Vagina (tissue), 2 donors: ENCODE measurements around the gene ATG2A. TPM values are rescaled to one million over a fixed set of nuclear protein-coding genes. Genes with fewer than 3 reads are reported as not detected.

Experiments
- DNase-seq, 2 donors: peaks; one replicate each; pipeline ENCODE4 v3.0.0-alpha.2; 2017; ENCODE audit errors: extremely low spot score in 2 of 2
- H3K27ac ChIP-seq: fragments of 200-600 bp; sonication (generic); one replicate; pipeline ENCODE4 v1.5.1; 2019
- H3K27me3 ChIP-seq: fragments of 200-600 bp; sonication (generic); one replicate; pipeline ENCODE4 v1.5.1; 2019
- H3K36me3 ChIP-seq, 2 donors: fragments of 200-600 bp; sonication (generic); one replicate each; pipeline ENCODE4 v1.5.1; 2017 to 2019
- H3K4me1 ChIP-seq: fragments of 200-600 bp; sonication (generic); one replicate; pipeline ENCODE4 v1.5.1; 2019
- H3K4me3 ChIP-seq, 2 donors: fragments of 200-600 bp; sonication (generic); 1 replicate in 1 of 2; 2 replicates in 1 of 2; pipeline ENCODE4 v1.5.1; 2016 to 2019
- H3K9me3 ChIP-seq: fragments of 200-600 bp; sonication (generic); one replicate; pipeline ENCODE4 v1.5.1; 2019
- POLR2A ChIP-seq, 2 donors: fragments of 450-650 bp; IDR thresholded peaks; one replicate each; pipeline ENCODE4 v1.6.1; 2017; ENCODE audit warnings: antibody characterized with exemption in 2 of 2, mild to moderate bottlenecking in 2 of 2, moderate library complexity in 2 of 2
- POLR2AphosphoS5 ChIP-seq, 2 donors: sonication (generic); formaldehyde crosslinking; IDR thresholded peaks; one replicate each; pipeline ENCODE4 v1.9.0; 2017; ENCODE audit warnings: antibody characterized with exemption in 2 of 2, mild to moderate bottlenecking in 2 of 2, low read depth in 1 of 2; ENCODE audit not compliant: insufficient read depth in 1 of 2
- intact Hi-C: fragments of 100-400 bp; cut with DNase I; formaldehyde crosslinking; loops from one replicate; pipeline ENCODE4 v1.15.1; 2023
- total RNA-seq: library from RNA; depleted of rRNA; stranded (reverse); fragments of >200 nt; gene quantifications from one replicate; pipeline ENCODE4 v1.2.3, GENCODE V29; 2016
- TF ChIP-seq, protein P1 (sequence below), 3 experiments: fragments of 450-650 bp in 2 of 3; fragments of 200-600 bp in 1 of 3; sonication (generic) in 1 of 3; IDR thresholded peaks; one replicate each; pipeline ENCODE4 v1.5.1; 2017 to 2019; ENCODE audit warnings: antibody characterized with exemption in 3 of 3, mild to moderate bottlenecking in 2 of 3, moderate library complexity in 2 of 3

ATG2A gene
- total RNA-seq, 1 donor from 2014 or later = 27.0 TPM

DNA sequence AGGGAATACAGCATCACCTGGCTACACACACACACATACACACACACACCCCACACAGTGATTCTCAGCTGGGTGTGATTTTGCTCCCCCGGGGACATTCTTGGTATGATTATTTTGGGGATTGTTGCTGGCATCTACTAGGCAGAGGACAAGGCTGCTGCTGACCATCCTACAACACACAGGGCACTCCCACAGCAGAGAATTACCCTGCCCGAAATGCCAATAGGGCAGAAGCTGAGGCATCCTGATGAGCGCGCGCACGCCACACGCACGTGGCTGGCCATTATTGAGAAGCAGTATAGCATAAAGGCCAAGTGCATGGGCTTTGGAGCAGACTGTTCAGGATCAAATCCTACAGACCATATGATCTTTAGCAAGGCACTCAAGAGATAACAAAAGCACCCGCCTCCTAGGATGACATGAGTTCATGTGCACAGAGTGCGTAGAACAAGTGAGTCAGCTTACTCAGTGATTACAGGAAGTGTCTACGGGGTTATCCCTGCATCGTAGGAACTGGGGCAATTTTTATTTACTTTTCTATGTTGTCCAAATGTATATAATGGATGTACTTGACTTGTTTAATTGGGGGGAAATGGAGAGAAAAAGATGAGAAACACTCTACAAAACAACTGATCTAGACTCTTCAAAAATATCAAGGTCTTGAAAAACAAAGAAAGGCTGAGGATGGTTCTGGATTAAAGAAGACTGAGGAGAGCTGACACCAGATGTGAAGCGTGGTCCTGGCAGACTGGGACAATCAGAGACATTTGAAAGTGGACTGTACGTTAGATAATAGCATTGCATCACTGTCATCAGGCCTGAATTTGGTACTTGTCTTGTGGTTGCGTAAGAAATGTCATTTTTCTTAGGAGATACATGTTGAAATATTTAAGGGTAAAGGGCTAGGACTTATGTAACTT is 31.4 kb downstream of the ATG2A start:
- Histone ChIP-seq H3K4me1 (peaks cover 18% of the 10 kb centered on the region), H3K27me3 (no peaks in the 10 kb centered on the region), H3K27ac (no peak overlapping the region), H3K4me3 (no peak overlapping the region), H3K9me3 (no peaks in the 10 kb centered on the region), H3K36me3 (no peaks in the 10 kb centered on the region)
- TF ChIP-seq, protein P1, sequence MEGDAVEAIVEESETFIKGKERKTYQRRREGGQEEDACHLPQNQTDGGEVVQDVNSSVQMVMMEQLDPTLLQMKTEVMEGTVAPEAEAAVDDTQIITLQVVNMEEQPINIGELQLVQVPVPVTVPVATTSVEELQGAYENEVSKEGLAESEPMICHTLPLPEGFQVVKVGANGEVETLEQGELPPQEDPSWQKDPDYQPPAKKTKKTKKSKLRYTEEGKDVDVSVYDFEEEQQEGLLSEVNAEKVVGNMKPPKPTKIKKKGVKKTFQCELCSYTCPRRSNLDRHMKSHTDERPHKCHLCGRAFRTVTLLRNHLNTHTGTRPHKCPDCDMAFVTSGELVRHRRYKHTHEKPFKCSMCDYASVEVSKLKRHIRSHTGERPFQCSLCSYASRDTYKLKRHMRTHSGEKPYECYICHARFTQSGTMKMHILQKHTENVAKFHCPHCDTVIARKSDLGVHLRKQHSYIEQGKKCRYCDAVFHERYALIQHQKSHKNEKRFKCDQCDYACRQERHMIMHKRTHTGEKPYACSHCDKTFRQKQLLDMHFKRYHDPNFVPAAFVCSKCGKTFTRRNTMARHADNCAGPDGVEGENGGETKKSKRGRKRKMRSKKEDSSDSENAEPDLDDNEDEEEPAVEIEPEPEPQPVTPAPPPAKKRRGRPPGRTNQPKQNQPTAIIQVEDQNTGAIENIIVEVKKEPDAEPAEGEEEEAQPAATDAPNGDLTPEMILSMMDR (IDR thresholded peaks at IDR 0.05) = no peak
- TF ChIP-seq POLR2A (IDR thresholded peaks at IDR 0.05) (no peak), POLR2AphosphoS5 (IDR thresholded peaks at IDR 0.05; ENCODE audit: insufficient read depth in 1 of 2, low read depth in 1 of 2) (no peak)
- DNase-seq = no peak
- intact Hi-C loops = no loop called here

DNA sequence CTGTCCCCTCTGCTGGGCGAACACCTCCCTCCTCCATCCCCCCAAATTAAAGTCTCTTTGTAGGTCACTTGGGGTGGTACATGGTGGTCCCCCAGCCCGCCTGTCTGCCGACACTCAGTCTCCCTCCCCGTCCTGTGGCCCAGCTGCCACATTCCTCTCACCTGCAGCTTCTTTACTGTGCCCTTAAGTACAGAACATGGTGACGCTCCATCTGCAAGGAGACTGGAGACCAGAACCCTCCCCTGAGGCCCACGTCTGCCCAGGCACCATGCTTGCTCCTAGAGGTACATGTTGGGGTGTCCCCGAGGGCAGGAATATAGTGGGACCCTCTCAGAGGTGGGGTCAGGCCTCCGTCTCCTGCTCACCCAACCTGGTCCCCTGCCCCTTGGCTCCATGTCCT is 33.0 kb downstream of the ATG2A start:
- no peaks in the 10 kb centered on the region for H3K36me3 ChIP-seq
- H3K9me3 ChIP-seq = no peaks in the 10 kb centered on the region
- no peak for TF ChIP-seq POLR2AphosphoS5 (IDR thresholded peaks at IDR 0.05; ENCODE audit: insufficient read depth in 1 of 2, low read depth in 1 of 2)
- no peak for TF ChIP-seq POLR2A (IDR thresholded peaks at IDR 0.05)
- TF ChIP-seq, protein P1 (IDR thresholded peaks at IDR 0.05) = no peak
- peaks cover 28% of the 10 kb centered on the region for H3K4me1 ChIP-seq
- intact Hi-C loops = no loop called here
- H3K27ac ChIP-seq = no peak overlapping the region
- H3K27me3 ChIP-seq = no peaks in the 10 kb centered on the region
- no peak overlapping the region for H3K4me3 ChIP-seq
- no peak for DNase-seq

- Histone ChIP-seq H3K9me3 (no peaks in the 10 kb centered on the region), H3K36me3 (no peaks in the 10 kb centered on the region), H3K4me3 (no peak overlapping the region), H3K27ac (no peak overlapping the region), H3K4me1 (peaks cover 29% of the 10 kb centered on the region), H3K27me3 (no peaks in the 10 kb centered on the region)
- DNase-seq = no peak
- TF ChIP-seq, protein P1 (IDR thresholded peaks at IDR 0.05) = no peak
- TF ChIP-seq POLR2AphosphoS5 (IDR thresholded peaks at IDR 0.05; ENCODE audit: insufficient read depth in 1 of 2, low read depth in 1 of 2) (no peak), POLR2A (IDR thresholded peaks at IDR 0.05) (no peak)
- intact Hi-C loops = no loop called here
Observed at GRCh38 chr11:64883575-64883974, 33.4 kb downstream of the ATG2A start.

DNA sequence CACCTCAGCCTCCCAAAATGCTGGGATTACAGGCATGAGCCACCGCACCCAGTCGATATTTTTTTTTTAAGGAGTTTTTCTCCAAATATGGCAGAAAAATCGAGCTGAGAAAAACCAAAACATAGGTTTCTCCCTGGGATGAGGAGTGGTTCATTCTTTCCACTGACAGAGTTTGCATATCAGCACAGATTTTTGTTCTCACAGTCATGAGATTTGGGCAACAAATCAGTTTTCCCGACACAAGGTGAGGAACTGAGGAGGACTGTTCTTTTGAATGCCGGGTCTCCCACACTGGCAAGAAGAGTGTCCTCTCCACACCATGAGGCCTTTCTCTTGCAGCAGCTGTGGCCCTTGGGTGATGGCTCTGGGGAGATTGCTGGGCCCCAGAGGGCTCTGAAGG is 34.8 kb downstream of the ATG2A start:
- no peaks in the 10 kb centered on the region for H3K27me3 ChIP-seq
- H3K27ac ChIP-seq = peak overlapping the region; percentile 8
- H3K4me1 ChIP-seq = peaks cover 26% of the 10 kb centered on the region
- H3K36me3 ChIP-seq = no peaks in the 10 kb centered on the region
- H3K9me3 ChIP-seq = no peaks in the 10 kb centered on the region
- H3K4me3 ChIP-seq = no peak overlapping the region
- intact Hi-C loops = no loop called here
- DNase-seq = no peak
- no peak for TF ChIP-seq POLR2AphosphoS5 (IDR thresholded peaks at IDR 0.05; ENCODE audit: insufficient read depth in 1 of 2, low read depth in 1 of 2)
- TF ChIP-seq POLR2A (IDR thresholded peaks at IDR 0.05) = no peak
- TF ChIP-seq, protein P1 (IDR thresholded peaks at IDR 0.05) = no peak

GRCh38 chr11:64881476-64881875 is 35.5 kb downstream of the ATG2A start:
- no peak for DNase-seq
- H3K9me3 ChIP-seq = no peaks in the 10 kb centered on the region
- TF ChIP-seq POLR2A (IDR thresholded peaks at IDR 0.05) (no peak), POLR2AphosphoS5 (IDR thresholded peaks at IDR 0.05; ENCODE audit: insufficient read depth in 1 of 2, low read depth in 1 of 2) (no peak)
- TF ChIP-seq, protein P1 (IDR thresholded peaks at IDR 0.05) = no peak
- H3K36me3 ChIP-seq = no peaks in the 10 kb centered on the region
- H3K27ac ChIP-seq = peak overlapping the region; percentile 8
- no peak overlapping the region for H3K4me3 ChIP-seq
- peaks cover 34% of the 10 kb centered on the region for H3K4me1 ChIP-seq
- intact Hi-C loops = loop anchor here (1.0 kb wide), 1 partner anchor 43 kb away; the partner anchor contains the start of gene PPP2R5B
- H3K27me3 ChIP-seq = no peaks in the 10 kb centered on the region
